Measurements from ENCODE around the gene KIF5A.

Gene KIF5A

GRCh38 chr12:57550641-57551549 is 1.1 kb downstream of the KIF5A start:
- H3K27ac Mint-ChIP-seq, result no peak overlapping the region
- H3K36me3 Mint-ChIP-seq (ENCODE audit: low read depth), result no peaks in the 10 kb centered on the region
- peaks cover 22% of the 10 kb centered on the region for H3K4me1 Mint-ChIP-seq
- H3K27me3 Mint-ChIP-seq (ENCODE audit: low read depth), result peaks cover 72% of the 10 kb centered on the region
- H3K4me3 Mint-ChIP-seq, result peak overlapping the region; percentile 50 to 61 (median 58)
- no peak for TF ChIP-seq CTCF (IDR thresholded peaks at IDR 0.05; ENCODE audit: unreplicated experiment in 3 of 3)
- no peaks in the 10 kb centered on the region for H3K9me3 Mint-ChIP-seq

GRCh38 chr12:57551637-57552305 is 1.9 kb downstream of the KIF5A start:
- H3K36me3 Mint-ChIP-seq (ENCODE audit: low read depth), result no peaks in the 10 kb centered on the region
- H3K9me3 Mint-ChIP-seq, result no peaks in the 10 kb centered on the region
- H3K27ac Mint-ChIP-seq, result no peak overlapping the region
- no peak for TF ChIP-seq CTCF (IDR thresholded peaks at IDR 0.05; ENCODE audit: unreplicated experiment in 3 of 3)
- H3K27me3 Mint-ChIP-seq (ENCODE audit: low read depth), result peaks cover 75% of the 10 kb centered on the region
- H3K4me3 Mint-ChIP-seq, result peak overlapping the region; percentile 34 to 61 (median 50)
- peaks cover 17% of the 10 kb centered on the region for H3K4me1 Mint-ChIP-seq

GRCh38 chr12:57552306-57552651 is 2.4 kb downstream of the KIF5A start:
- Mint-ChIP-seq H3K27ac (no peak overlapping the region), H3K27me3 (ENCODE audit: low read depth) (peaks cover 71% of the 10 kb centered on the region), H3K36me3 (ENCODE audit: low read depth) (no peaks in the 10 kb centered on the region), H3K9me3 (no peaks in the 10 kb centered on the region), H3K4me3 (peak overlapping the region in 1 of 3 experiments; percentile 12), H3K4me1 (peaks cover 13% of the 10 kb centered on the region)
- TF ChIP-seq CTCF (IDR thresholded peaks at IDR 0.05; ENCODE audit: unreplicated experiment in 3 of 3), result no peak

- H3K27me3 Mint-ChIP-seq (ENCODE audit: low read depth), result peaks cover 66% of the 10 kb centered on the region
- H3K4me1 Mint-ChIP-seq, result peaks cover 12% of the 10 kb centered on the region
- TF ChIP-seq CTCF (IDR thresholded peaks at IDR 0.05; ENCODE audit: unreplicated experiment in 3 of 3), result no peak
- no peaks in the 10 kb centered on the region for H3K36me3 Mint-ChIP-seq (ENCODE audit: low read depth)
- peak overlapping the region in 1 of 3 experiments; percentile 12 for H3K4me3 Mint-ChIP-seq
- H3K9me3 Mint-ChIP-seq, result no peaks in the 10 kb centered on the region
- no peak overlapping the region for H3K27ac Mint-ChIP-seq
Measured at GRCh38 chr12:57552835-57553313, 3.0 kb downstream of the KIF5A start.

- Mint-ChIP-seq H3K27ac (no peak overlapping the region), H3K27me3 (ENCODE audit: low read depth) (peaks cover 61% of the 10 kb centered on the region), H3K4me1 (peaks cover 12% of the 10 kb centered on the region), H3K4me3 (no peak overlapping the region), H3K9me3 (no peaks in the 10 kb centered on the region), H3K36me3 (ENCODE audit: low read depth) (no peaks in the 10 kb centered on the region)
- TF ChIP-seq CTCF (IDR thresholded peaks at IDR 0.05; ENCODE audit: unreplicated experiment in 3 of 3), result no peak
Measured at GRCh38 chr12:57553343-57554202, 3.7 kb downstream of the KIF5A start.
